ENCODE results near the gene OR4N2.
"Not testable (repeated sequence)": the region's sequence is repeated elsewhere in the genome, so short reads cannot be mapped to it uniquely, and the experiment has no call there.

Gene OR4N2

GRCh38 chr14:19838433-19838832 lies 34.9 kb downstream of the OR4N2 start:
- DNase-seq = no peak

- no peak for DNase-seq
Measured at GRCh38 chr14:19851365-19851764, 47.8 kb downstream of the OR4N2 start.

- DNase-seq = not testable (repeated sequence)
Measured at GRCh38 chr14:19866061-19866669, 62.6 kb downstream of the OR4N2 start.

- DNase-seq = no peak
Measured at GRCh38 chr14:19873178-19873577, 69.6 kb downstream of the OR4N2 start.

- no peak for DNase-seq
Measured at GRCh38 chr14:19874842-19875241, 71.3 kb downstream of the OR4N2 start, which contains the start of gene OR4K2. Gene OR4K2 (plus strand): TSS chr14:19875142. CDS start chr14:19876268, 1,126 bp downstream.

- DNase-seq = peak in 1 of 2 donors; percentile 16
Measured at GRCh38 chr14:19878029-19878642, 74.6 kb downstream of the OR4N2 start.
